Peyer's patch (tissue), 4 donors: ENCODE data around the gene SSNA1.

Experiments
- CTCF ChIP-seq, 6 experiments: fragments of 450-650 bp in 4 of 6; fragments of 200-600 bp in 2 of 6; sonication (generic) in 1 of 6; IDR thresholded peaks; one replicate each; pipeline ENCODE4 v1.5.1; 2017 to 2019; ENCODE audit warnings: antibody characterized with exemption in 6 of 6, mild to moderate bottlenecking in 3 of 6, moderate library complexity in 1 of 6
- POLR2A ChIP-seq, 2 donors: fragments of 450-650 bp; IDR thresholded peaks; one replicate each; pipeline ENCODE4 v1.5.1; 2017; ENCODE audit warnings: antibody characterized with exemption in 2 of 2, mild to moderate bottlenecking in 2 of 2, moderate library complexity in 2 of 2

DNA sequence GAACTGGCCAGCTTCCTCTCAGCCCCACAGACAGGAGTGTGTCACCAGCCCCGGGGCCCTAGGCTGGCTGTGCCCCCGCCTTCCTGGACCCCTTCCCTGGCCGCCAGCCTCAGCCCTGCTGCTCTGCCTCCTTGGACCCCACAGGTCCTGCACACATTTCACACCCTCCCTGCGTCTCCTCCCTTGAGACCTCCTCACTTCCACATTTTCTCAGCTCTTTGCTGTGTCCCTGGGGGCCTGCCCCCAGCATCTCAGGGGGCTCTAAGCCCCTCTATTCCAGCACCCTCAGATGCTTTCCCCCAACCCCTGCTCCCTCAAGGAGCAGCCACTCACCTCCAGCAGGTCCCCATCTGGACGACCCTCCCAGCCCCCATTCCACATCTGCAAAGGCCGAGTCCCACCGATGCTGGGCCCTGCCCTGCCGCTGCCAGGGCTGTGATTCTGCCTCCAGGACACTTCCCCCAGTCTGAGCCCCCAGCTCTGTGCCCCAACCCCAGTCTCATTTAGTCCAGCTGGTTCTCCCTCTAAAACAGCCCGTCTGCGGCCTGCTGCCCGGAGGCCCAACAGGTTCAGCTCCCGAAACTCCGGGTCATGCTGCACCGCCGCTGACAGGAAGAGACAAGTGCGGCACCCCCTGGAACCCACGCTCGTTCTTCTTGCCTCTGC is 46.4 kb downstream of the SSNA1 start:
- no peak for TF ChIP-seq CTCF (IDR thresholded peaks at IDR 0.05)
- no peak for TF ChIP-seq POLR2A (IDR thresholded peaks at IDR 0.05)
